ENCODE measurements around the gene KRT85. TPM values are rescaled to one million over a fixed set of nuclear protein-coding genes. Genes with fewer than 3 reads are reported as not detected.

Gene KRT85
- not detected in 2 replicates for total RNA-seq

GRCh38 chr12:52366738-52367485 is at the start of gene KRT85:
Gene KRT85 (minus strand): TSS chr12:52367481. CDS start chr12:52367405, 76 bp downstream.

GRCh38 chr12:52405922-52406385 is 38.7 kb upstream of the KRT85 start, which contains the start of gene KRT82:
Gene KRT82 (minus strand): TSS chr12:52406335. CDS start chr12:52406277, 58 bp downstream.

GRCh38 chr12:52385226-52385702 is 18.0 kb upstream of the KRT85 start, which contains the start of gene KRT84:
Gene KRT84 (minus strand): TSS chr12:52385652. CDS start chr12:52385585, 67 bp downstream.

GRCh38 chr12:52320784-52321400 is 46.4 kb downstream of the KRT85 start, which contains the start of gene KRT83:
Gene KRT83 (minus strand): TSS chr12:52321398. CDS start chr12:52321335, 63 bp downstream.

Other genes with a start within 250 kb of the KRT85 start
- 0.12 and 0.24 TPM in 2 replicates for gene KRT80, start 175.5 kb downstream of the KRT85 start, total RNA-seq
- 3.4 and 6.3 TPM in 2 replicates for gene KRT7, start 134.2 kb downstream of the KRT85 start, total RNA-seq
- gene KRT86, start 92.8 kb downstream of the KRT85 start, total RNA-seq = not detected in 2 replicates
- gene KRT81, start 75.9 kb downstream of the KRT85 start, total RNA-seq = not detected in 2 replicates
- gene KRT83, start 46.1 kb downstream of the KRT85 start, total RNA-seq = not detected in 2 replicates
- not detected in 2 replicates for gene KRT84, start 18.2 kb upstream of the KRT85 start, total RNA-seq
- gene KRT82, start 38.9 kb upstream of the KRT85 start, total RNA-seq = not detected in 2 replicates
- not detected in 2 replicates for gene KRT75, start 66.9 kb upstream of the KRT85 start, total RNA-seq
- gene KRT6B, start 84.7 kb upstream of the KRT85 start, total RNA-seq = not detected in 2 replicates
- gene KRT6C, start 106.3 kb upstream of the KRT85 start, total RNA-seq = not detected in 2 replicates
- 0.37 and 14.0 TPM in 2 replicates for gene KRT6A, start 125.8 kb upstream of the KRT85 start, total RNA-seq
- 0.78 and 1.4 TPM in 2 replicates for gene KRT5, start 152.9 kb upstream of the KRT85 start, total RNA-seq
- not detected in 2 replicates for gene KRT71, start 185.7 kb upstream of the KRT85 start, total RNA-seq
- not detected in 2 replicates for gene KRT74, start 206.4 kb upstream of the KRT85 start, total RNA-seq
- gene KRT72, start 234.0 kb upstream of the KRT85 start, total RNA-seq = not detected in 2 replicates